Measurements from ENCODE around the gene CA4.
"Not testable (repeated sequence)": the region's sequence is repeated elsewhere in the genome, so short reads cannot be mapped to it uniquely, and the experiment has no call there.

The CA4 gene

DNA sequence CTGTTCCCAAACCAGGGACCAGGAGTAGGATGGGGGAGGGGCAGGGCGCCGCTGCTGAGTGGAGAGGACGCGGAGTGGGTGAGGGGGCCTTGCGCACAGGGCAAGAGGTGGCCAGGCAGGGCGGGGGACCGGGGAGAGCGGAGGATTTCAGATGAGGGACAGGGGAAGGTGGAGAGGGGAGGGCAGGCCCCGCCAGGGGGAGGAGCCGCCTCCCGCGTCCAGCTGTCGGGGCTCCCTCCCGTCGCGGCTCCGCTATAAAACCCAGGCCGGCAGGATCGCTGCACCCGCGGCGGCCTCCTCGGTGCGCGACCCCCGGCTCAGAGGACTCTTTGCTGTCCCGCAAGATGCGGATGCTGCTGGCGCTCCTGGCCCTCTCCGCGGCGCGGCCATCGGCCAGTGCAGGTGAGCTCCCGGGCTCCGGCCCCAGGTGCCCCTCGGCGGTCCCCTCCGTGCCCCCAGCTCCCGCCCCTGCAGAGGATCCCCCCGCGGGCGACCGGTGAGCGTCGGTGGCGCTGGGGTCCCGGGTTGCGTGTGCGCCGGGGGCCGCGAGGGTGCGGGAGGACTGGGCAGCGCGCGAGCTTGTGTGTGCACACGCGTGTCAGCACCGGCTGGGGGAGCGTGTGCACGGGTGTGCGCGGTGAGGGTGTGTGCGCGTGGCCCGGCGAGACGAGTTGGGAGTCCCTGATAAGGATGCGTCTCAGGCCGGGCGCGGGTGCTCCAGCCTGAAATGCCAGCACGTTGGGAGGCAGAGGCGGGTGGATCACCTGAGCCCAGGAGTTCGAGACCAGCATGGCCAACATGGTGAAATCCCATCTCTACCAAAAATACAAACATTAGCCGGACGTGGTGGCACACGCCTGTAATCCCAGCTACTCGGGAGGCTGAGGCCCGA, at the start of gene CA4:
Gene CA4 (plus strand): TSS at position 283 of the 892 bp plus-strand sequence. CDS start 62 bp downstream, at position 345.
- DNase-seq (ENCODE audit: extremely low read depth, low read depth): no peak
- TF ChIP-seq, protein P1, sequence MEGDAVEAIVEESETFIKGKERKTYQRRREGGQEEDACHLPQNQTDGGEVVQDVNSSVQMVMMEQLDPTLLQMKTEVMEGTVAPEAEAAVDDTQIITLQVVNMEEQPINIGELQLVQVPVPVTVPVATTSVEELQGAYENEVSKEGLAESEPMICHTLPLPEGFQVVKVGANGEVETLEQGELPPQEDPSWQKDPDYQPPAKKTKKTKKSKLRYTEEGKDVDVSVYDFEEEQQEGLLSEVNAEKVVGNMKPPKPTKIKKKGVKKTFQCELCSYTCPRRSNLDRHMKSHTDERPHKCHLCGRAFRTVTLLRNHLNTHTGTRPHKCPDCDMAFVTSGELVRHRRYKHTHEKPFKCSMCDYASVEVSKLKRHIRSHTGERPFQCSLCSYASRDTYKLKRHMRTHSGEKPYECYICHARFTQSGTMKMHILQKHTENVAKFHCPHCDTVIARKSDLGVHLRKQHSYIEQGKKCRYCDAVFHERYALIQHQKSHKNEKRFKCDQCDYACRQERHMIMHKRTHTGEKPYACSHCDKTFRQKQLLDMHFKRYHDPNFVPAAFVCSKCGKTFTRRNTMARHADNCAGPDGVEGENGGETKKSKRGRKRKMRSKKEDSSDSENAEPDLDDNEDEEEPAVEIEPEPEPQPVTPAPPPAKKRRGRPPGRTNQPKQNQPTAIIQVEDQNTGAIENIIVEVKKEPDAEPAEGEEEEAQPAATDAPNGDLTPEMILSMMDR (IDR thresholded peaks at IDR 0.05; ENCODE audit: low read depth, low read length): no peak

DNA sequence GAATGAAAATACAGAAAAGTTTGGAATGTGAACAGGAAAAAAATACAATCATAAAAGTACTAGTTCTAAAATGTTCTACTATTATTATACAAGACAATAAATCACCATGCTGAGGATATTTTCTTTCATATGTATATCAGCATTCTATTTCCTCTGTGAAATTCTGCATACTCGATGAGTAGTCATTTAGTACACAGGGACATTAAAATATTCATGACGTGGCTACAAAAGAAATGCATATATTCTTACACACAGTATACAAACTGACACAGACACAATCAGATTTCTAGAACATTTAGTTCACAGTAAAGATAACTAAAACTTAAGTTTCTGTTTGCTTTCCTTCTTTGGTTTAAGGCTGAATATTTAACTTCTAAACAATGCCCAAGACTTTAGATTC, 49.2 kb upstream of the CA4 start:
- DNase-seq (ENCODE audit: extremely low read depth, low read depth): not testable (repeated sequence)

DNA sequence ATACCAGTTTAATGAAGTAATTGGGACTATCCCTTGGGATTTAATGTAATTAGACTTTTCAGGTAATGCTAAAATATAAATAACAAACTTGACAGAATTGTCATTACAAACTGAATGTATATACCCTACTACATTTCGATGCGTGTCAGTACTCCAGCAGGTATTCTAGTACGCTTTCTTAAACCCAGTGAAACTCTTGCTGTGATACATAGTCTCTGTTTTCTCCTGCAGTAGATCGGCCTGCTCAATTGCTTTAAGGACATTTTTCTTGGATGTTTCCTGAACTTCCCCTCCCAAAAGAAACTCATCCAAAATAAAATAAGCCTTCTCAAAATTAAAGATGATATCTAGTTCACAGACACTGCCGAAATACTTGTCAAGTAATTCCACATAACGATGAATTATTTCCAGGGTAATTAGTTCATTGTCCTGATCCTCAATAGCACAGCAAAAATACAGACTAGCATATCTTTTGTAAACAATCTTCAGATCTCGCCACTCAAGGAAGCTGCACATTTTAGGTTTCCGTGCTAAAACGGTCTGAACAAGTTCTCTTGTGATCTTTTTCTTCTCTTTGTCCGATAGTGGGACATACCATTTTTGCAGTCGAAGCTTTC, 47.6 kb upstream of the CA4 start:
- not testable (repeated sequence) for DNase-seq (ENCODE audit: extremely low read depth, low read depth)

DNA sequence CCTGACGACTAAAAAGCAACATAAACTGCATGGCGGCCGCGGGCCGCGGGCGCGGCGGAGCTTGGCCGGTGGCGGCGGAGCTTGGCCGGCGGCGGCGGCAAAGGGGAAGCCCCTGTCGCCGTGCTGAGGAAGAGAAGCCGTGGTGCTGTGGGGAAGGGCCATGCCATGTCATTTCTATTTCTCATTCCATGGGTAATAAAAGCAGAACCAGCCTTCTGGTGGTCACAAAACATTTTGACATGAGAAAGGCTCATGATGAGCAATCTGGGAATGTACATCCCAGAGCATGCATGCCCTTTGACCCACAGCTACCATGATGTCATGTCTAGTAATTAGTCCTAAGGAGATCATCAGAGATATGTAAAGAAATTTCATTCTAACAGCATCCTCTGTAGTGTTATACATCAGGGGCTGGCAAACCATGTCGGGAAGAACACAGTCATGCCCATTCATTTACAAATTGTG, 47.1 kb upstream of the CA4 start:
- no peak for DNase-seq (ENCODE audit: extremely low read depth, low read depth)
- TF ChIP-seq, protein P1 (IDR thresholded peaks at IDR 0.05; ENCODE audit: low read depth, low read length): no peak

DNA sequence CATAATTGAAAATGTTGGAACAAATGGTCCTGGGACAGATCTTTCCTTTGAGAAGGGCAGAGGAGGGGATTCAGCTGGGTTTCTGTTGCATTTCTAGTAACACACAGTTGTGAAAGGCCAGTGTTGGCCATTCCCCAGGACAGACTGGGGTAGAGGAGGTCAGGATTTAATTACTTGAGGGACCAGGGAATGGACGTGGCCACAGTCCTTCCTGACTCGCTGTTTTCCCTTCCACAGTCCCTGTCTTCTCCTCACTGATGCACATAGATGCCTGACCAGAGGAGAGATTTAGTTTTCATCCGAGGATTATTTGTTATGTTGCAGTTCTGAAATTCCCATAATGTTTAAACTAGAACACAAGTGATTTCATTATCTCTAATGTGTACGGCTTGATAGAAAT, 45.8 kb upstream of the CA4 start:
- TF ChIP-seq, protein P1 (IDR thresholded peaks at IDR 0.05; ENCODE audit: low read depth, low read length): no peak
- DNase-seq (ENCODE audit: extremely low read depth, low read depth): no peak

DNA sequence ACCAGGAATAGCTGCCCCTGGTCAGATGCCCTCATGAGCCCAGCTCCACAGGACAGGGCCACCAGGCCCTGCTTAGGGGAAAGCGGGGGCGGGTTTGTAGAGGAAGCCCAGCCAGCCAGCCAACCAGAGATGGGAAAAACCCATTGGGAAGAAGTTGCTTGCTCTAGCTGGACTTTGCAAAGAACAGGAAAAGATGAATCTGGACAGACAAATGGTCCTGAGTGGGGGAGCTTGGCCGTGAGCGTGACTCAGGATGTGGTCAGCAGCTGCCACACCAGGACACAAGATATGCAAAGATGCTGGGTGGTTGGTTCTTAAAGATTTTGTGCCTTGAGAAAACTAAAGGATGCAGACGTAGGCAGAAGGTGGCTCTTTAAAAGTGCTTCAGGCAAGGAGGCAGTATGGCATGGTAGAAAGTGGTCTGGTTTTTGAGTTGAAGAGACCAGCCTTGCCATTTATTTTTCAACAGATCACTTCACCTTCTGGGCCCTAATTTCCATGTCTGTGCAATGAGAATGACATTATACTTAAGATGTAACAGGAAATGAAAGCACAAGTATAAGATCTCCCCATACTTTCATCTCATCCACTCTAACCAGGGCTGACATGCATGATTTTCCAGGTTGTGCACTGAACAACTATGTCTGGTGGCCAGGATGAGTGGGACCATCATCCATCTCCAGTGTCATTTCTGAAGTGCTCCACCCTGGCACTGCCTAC, 43.3 kb upstream of the CA4 start:
- TF ChIP-seq, protein P1 (IDR thresholded peaks at IDR 0.05; ENCODE audit: low read depth, low read length): no peak
- no peak for DNase-seq (ENCODE audit: extremely low read depth, low read depth)

DNA sequence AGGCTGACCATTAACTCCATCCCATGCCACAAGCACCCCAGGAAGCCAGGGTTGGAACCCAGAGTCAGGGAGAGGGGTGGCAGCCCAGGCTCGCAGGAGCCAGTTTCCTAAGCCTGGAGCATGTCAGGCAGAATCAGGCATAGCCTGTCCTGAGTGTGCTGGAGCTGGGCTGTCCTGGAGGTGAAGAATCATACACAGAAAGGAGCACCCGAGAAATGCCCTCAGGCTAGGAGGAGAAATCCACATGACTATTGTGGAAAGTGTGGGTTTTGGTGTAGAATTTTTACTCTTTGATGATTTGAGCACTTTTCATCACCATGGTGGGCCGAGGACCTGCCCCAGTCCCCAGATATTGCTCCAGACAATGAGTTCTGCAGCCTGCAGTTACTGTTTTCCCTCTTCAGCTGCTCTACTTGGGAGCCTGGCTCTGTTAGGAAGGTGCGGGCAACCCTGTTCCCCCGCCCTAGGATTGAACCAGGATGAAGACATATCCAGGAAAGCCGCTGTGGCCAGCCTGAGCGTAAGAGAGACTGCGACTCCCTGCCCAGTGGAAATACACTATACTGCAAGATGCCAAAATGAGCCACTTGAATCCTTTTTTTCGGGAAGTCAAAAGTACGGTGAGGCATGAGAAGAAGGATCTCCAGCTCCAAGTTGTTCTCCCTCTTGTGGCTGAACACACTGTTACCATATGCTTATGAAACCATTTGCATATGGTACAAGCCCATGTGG, 42.1 kb upstream of the CA4 start:
- no peak for DNase-seq (ENCODE audit: extremely low read depth, low read depth)
- TF ChIP-seq, protein P1 (IDR thresholded peaks at IDR 0.05; ENCODE audit: low read depth, low read length): peak; percentile 21

DNA sequence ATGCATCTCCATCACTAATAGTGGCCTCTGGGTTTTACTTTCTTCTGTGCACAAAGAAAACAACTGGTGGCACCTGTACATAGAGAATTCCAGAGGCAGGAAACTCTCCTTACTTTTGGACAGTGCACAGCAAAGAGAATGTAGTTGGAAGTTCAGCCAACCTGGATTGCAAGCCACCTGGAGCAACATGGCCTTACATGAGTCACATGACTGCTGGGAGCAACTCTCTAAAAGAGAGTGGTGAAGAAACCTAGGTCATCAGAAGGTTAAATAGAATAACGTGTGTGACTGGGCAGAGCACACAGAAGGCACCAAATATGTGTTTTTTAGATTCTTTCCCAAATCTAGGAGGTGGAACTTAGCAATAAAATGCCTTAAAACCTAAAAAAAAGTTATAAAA, 41.5 kb upstream of the CA4 start:
- not testable (repeated sequence) for DNase-seq (ENCODE audit: extremely low read depth, low read depth)

Measured in AG09319 (cell line).